ENCODE results near the gene ZNF76.
A peak's percentile ranks its signal among the peaks of the same experiment; 100 is the strongest.

ZNF76 gene

DNA sequence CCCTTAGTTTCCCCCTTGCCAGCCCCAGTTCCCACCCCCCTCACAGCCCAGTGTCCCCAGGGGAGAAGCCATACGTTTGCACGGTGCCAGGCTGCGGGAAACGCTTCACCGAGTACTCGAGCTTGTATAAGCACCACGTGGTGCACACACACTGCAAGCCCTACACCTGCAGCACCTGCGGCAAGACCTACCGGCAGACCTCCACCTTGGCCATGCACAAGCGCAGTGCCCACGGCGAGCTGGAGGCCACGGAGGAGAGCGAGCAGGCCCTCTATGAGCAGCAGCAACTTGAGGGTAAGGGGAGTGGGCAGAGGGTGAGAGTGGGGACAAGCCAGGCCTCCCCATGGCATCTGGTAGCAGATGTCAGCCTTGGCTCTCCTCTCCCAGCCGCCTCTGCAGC lies 33.0 kb downstream of the ZNF76 start:
- DNase-seq (ENCODE audit: extremely low read depth, insufficient read length) = no peak
- no peaks in the 10 kb centered on the region for H3K27me3 ChIP-seq (replicated peaks; ENCODE audit: control insufficient read depth, insufficient read depth, low read length)
- H3K36me3 ChIP-seq (ENCODE audit: control insufficient read depth, insufficient read depth, low read length) = peaks cover 32% of the 10 kb centered on the region
- TF ChIP-seq, protein P1, sequence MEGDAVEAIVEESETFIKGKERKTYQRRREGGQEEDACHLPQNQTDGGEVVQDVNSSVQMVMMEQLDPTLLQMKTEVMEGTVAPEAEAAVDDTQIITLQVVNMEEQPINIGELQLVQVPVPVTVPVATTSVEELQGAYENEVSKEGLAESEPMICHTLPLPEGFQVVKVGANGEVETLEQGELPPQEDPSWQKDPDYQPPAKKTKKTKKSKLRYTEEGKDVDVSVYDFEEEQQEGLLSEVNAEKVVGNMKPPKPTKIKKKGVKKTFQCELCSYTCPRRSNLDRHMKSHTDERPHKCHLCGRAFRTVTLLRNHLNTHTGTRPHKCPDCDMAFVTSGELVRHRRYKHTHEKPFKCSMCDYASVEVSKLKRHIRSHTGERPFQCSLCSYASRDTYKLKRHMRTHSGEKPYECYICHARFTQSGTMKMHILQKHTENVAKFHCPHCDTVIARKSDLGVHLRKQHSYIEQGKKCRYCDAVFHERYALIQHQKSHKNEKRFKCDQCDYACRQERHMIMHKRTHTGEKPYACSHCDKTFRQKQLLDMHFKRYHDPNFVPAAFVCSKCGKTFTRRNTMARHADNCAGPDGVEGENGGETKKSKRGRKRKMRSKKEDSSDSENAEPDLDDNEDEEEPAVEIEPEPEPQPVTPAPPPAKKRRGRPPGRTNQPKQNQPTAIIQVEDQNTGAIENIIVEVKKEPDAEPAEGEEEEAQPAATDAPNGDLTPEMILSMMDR (IDR thresholded peaks at IDR 0.05; ENCODE audit: insufficient read depth, low read length, poor library complexity, severe bottlenecking) = no peak
- no peak overlapping the region for H3K4me3 ChIP-seq (replicated peaks; ENCODE audit: low read depth, low read length)

DNA sequence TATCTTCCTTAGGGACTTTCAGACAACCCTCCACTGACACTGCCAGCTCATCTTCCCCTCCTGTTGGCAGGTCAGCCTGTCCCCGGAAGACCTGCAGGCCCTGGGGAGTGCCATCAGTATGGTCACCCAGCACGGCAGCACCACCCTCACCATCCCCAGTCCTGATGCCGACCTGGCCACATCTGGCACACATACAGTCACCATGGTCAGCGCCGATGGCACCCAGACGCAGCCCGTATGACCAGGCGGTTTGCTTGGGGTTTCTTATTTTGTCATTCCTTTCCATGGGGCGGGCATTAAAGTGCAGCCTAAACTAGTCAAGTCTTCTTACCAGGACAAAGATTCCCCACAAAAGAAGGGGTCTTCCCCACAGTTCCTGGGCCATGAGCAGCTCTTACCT lies 34.1 kb downstream of the ZNF76 start:
- peaks cover 27% of the 10 kb centered on the region for H3K36me3 ChIP-seq (ENCODE audit: control insufficient read depth, insufficient read depth, low read length)
- H3K4me3 ChIP-seq (replicated peaks; ENCODE audit: low read depth, low read length) = no peak overlapping the region
- no peak for DNase-seq (ENCODE audit: extremely low read depth, insufficient read length)
- H3K27me3 ChIP-seq (replicated peaks; ENCODE audit: control insufficient read depth, insufficient read depth, low read length) = no peaks in the 10 kb centered on the region
- TF ChIP-seq, protein P1 (IDR thresholded peaks at IDR 0.05; ENCODE audit: insufficient read depth, low read length, poor library complexity, severe bottlenecking) = no peak

GRCh38 chr6:35294308-35294945 lies 34.9 kb downstream of the ZNF76 start:
- Histone ChIP-seq H3K36me3 (ENCODE audit: control insufficient read depth, insufficient read depth, low read length) (peaks cover 26% of the 10 kb centered on the region), H3K27me3 (replicated peaks; ENCODE audit: control insufficient read depth, insufficient read depth, low read length) (no peaks in the 10 kb centered on the region), H3K4me3 (replicated peaks; ENCODE audit: low read depth, low read length) (no peak overlapping the region)
- no peak for DNase-seq (ENCODE audit: extremely low read depth, insufficient read length)
- TF ChIP-seq, protein P1 (IDR thresholded peaks at IDR 0.05; ENCODE audit: insufficient read depth, low read length, poor library complexity, severe bottlenecking) = peak; percentile 76

- Histone ChIP-seq H3K36me3 (ENCODE audit: control insufficient read depth, insufficient read depth, low read length) (peaks cover 24% of the 10 kb centered on the region), H3K27me3 (replicated peaks; ENCODE audit: control insufficient read depth, insufficient read depth, low read length) (no peaks in the 10 kb centered on the region), H3K4me3 (replicated peaks; ENCODE audit: low read depth, low read length) (no peak overlapping the region)
- no peak for DNase-seq (ENCODE audit: extremely low read depth, insufficient read length)
- TF ChIP-seq, protein P1 (IDR thresholded peaks at IDR 0.05; ENCODE audit: insufficient read depth, low read length, poor library complexity, severe bottlenecking) = no peak
These were observed 35.5 kb downstream of the ZNF76 start for GRCh38 chr6:35295036-35295435.

- Histone ChIP-seq H3K36me3 (ENCODE audit: control insufficient read depth, insufficient read depth, low read length) (peaks cover 22% of the 10 kb centered on the region), H3K4me3 (replicated peaks; ENCODE audit: low read depth, low read length) (no peak overlapping the region), H3K27me3 (replicated peaks; ENCODE audit: control insufficient read depth, insufficient read depth, low read length) (no peaks in the 10 kb centered on the region)
- no peak for DNase-seq (ENCODE audit: extremely low read depth, insufficient read length)
- TF ChIP-seq, protein P1 (IDR thresholded peaks at IDR 0.05; ENCODE audit: insufficient read depth, low read length, poor library complexity, severe bottlenecking) = no peak
These were observed 36.2 kb downstream of the ZNF76 start for GRCh38 chr6:35295521-35296315.
